Lung (tissue), 12 donors: ENCODE data around the gene ZRANB1. TPM values are rescaled to one million over a fixed set of nuclear protein-coding genes. Genes with fewer than 3 reads are reported as not detected.

Source experiments
- ATAC-seq: fragments of 200-7000 bp; cut with Tn5 transposase; one replicate; pipeline ENCODE4 v1.9.1; 2020; ENCODE audit warnings: moderate number of reproducible peaks; ENCODE audit not compliant: insufficient read depth, low FRiP score
- DNase-seq, 3 donors: peaks; one replicate each; pipeline ENCODE4 v3.0.0-alpha.2; 2013 to 2017
- H3K27ac ChIP-seq, 2 donors: one replicate each; pipeline ENCODE4 v1.5.1; 2013; ENCODE audit warnings: mild to moderate bottlenecking in 2 of 2, moderate library complexity in 2 of 2, control low read depth in 1 of 2, inconsistent platforms in 1 of 2, low read depth in 1 of 2, low read length in 1 of 2
- H3K27me3 ChIP-seq, 3 donors: one replicate each; pipeline ENCODE4 v1.5.1; 2013; ENCODE audit warnings: low read length in 2 of 3; ENCODE audit not compliant: control insufficient read depth in 3 of 3, insufficient read depth in 3 of 3
- H3K36me3 ChIP-seq, 4 donors: one replicate each; pipeline ENCODE4 v1.5.1; 2013; ENCODE audit warnings: low read length in 4 of 4, mild to moderate bottlenecking in 1 of 4, moderate library complexity in 1 of 4; ENCODE audit not compliant: control insufficient read depth in 4 of 4, insufficient read depth in 4 of 4
- H3K4me1 ChIP-seq, 5 donors: one replicate each; pipeline ENCODE4 v1.5.1; 2013; ENCODE audit warnings: low read length in 5 of 5, mild to moderate bottlenecking in 2 of 5, moderate library complexity in 1 of 5; ENCODE audit not compliant: control insufficient read depth in 5 of 5, insufficient read depth in 5 of 5
- H3K4me3 ChIP-seq: one replicate; pipeline ENCODE4 v1.5.1; 2013; ENCODE audit warnings: mild to moderate bottlenecking, control low read depth, moderate library complexity
- H3K9ac ChIP-seq, 2 donors: one replicate each; pipeline ENCODE4 v1.5.1; 2013; ENCODE audit warnings: low read length in 2 of 2, control low read depth in 1 of 2; ENCODE audit not compliant: insufficient read depth in 1 of 2
- H3K9me3 ChIP-seq, 4 donors: one replicate each; pipeline ENCODE4 v1.5.1; 2013; ENCODE audit warnings: low read length in 3 of 4, mild to moderate bottlenecking in 1 of 4, moderate library complexity in 1 of 4; ENCODE audit not compliant: control insufficient read depth in 4 of 4, insufficient read depth in 3 of 4
- CTCF ChIP-seq: IDR thresholded peaks from 2 replicates; pipeline ENCODE4 v1.5.1; 2012; ENCODE audit warnings: mild to moderate bottlenecking; ENCODE audit errors: control extremely low read depth, extremely low read depth
- WGBS, 2 donors: extraction: QIAGEN DNeasy Blood & Tissue Kit; methylation state at CpG; one replicate each; pipeline ENCODE4 v1.1.7; 2013; 5-methylcytosine and 5-hydroxymethylcytosine counted together
- polyA plus RNA-seq, 2 donors: library from polyadenylated mRNA; stranded (reverse); fragments of 200-250 nt; gene quantifications; one replicate each; pipeline ENCODE4 v1.2.1, GENCODE V29; 2013
- total RNA-seq, 2 donors: library from RNA; depleted of rRNA in 1 of 2; stranded (reverse); fragments of >200 nt in 1 of 2; gene quantifications; one replicate each; pipeline ENCODE4 v1.2.1, GENCODE V29; 2014 to 2021
- donor health status: control.
- donor health status: control.
- donor health status: Bipolar disorder and iron deficiency.
- donor health status: healthy.
- donor health status: DM: yes; HTN: yes; CAD: no.

ZRANB1 gene
- total and polyA plus RNA-seq, 4 donors = 6.3 to 45.5 (median 10.8) TPM

DNA sequence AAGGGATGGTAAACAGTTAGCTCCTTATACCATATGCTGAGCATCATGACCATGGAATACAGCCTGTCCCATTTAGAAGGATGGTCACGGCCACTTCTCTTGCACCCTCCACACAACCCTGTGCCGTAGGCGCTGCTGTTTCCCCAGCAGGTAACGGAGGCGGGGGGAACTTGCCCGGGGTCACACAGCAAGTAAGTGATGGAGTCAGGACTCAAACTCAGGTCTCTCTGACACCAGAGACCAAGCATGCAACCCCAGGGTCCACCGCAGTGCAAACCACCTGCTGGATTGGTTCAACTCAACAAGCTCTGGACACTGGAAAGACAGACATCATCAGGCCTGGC is 71.6 kb downstream of the ZRANB1 start:
- 97% methylated on average over 7 of the region's 7 CpGs for WGBS, 2 donors
- peaks cover 15 to 44% (median 30%) of the 10 kb centered on the region in 5 donors for H3K4me1 ChIP-seq
- H3K36me3 ChIP-seq = peaks cover 0 to 13% (median 3%) of the 10 kb centered on the region in 4 donors
- no peaks in the 10 kb centered on the region for H3K27me3 ChIP-seq
- no peak overlapping the region for H3K4me3 ChIP-seq
- no peak overlapping the region for H3K27ac ChIP-seq
- no peak overlapping the region for H3K9ac ChIP-seq
- DNase-seq (no peak), ATAC-seq (no peak)
- no peak for TF ChIP-seq CTCF
- H3K9me3 ChIP-seq = no peaks in the 10 kb centered on the region

- Histone ChIP-seq H3K9me3 (no peaks in the 10 kb centered on the region), H3K27me3 (no peaks in the 10 kb centered on the region), H3K36me3 (peaks cover 0 to 13% (median 3%) of the 10 kb centered on the region in 4 donors), H3K4me1 (peaks cover 15 to 41% (median 36%) of the 10 kb centered on the region in 5 donors), H3K27ac (no peak overlapping the region), H3K4me3 (no peak overlapping the region), H3K9ac (no peak overlapping the region)
- 72 to 82% methylated on average over 20 of the region's 20 CpGs for WGBS, 2 donors
- DNase-seq = no peak
- ATAC-seq = no peak
- no peak for TF ChIP-seq CTCF
Measured at GRCh38 chr10:125014086-125014830, 72.3 kb downstream of the ZRANB1 start.

- no peaks in the 10 kb centered on the region for H3K27me3 ChIP-seq
- no peak overlapping the region for H3K9ac ChIP-seq
- H3K4me1 ChIP-seq = peaks cover 15 to 39% (median 34%) of the 10 kb centered on the region in 5 donors
- TF ChIP-seq CTCF = no peak
- H3K9me3 ChIP-seq = peaks cover 0 to 4% (median 0%) of the 10 kb centered on the region in 4 donors
- H3K4me3 ChIP-seq = no peak overlapping the region
- H3K27ac ChIP-seq = peak overlapping the region in 1 of 2 donors; percentile 46
- WGBS, 2 donors = 64 to 71% methylated on average over 19 of the region's 19 CpGs
- no peak for DNase-seq
- peaks cover 0 to 13% (median 3%) of the 10 kb centered on the region in 4 donors for H3K36me3 ChIP-seq
- ATAC-seq = no peak
Measured at GRCh38 chr10:125014836-125015355, 73.0 kb downstream of the ZRANB1 start.
